GM18517 (cell line): ENCODE results near the gene CHRM2.
"Not testable (repeated sequence)": the region's sequence is repeated elsewhere in the genome, so short reads cannot be mapped to it uniquely, and the experiment has no call there.

Experiments
- ATAC-seq: cut with Tn5 transposase; IDR thresholded peaks from one replicate; pipeline ENCODE4 v1.9.1; 2021; ENCODE audit warnings: mild to moderate bottlenecking, moderate library complexity; ENCODE audit not compliant: unreplicated experiment

The CHRM2 gene

GRCh38 chr7:136868496-136869000 is at the start of gene CHRM2:
TSS of gene CHRM2 (plus strand) at chr7:136868652. CDS start at chr7:137014866, 146,214 bp downstream.
- no peak for ATAC-seq

DNA sequence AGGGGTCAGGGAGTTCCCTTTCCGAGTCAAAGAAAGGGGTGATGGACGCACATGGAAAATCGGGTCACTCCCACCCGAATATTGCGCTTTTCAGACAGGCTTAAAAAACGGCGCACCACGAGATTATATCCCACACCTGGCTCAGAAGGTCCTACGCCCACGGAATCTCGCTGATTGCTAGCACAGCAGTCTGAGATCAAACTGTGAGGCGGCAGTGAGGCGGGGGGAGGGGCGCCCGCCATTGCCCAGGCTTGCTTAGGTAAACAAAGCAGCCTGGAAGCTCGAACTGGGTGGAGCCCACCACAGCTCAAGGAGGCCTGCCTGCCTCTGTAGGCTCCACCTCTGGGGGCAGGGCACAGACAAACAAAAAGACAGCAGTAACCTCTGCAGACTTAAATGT is 37.1 kb upstream of the CHRM2 start:
- ATAC-seq = not testable (repeated sequence)

DNA sequence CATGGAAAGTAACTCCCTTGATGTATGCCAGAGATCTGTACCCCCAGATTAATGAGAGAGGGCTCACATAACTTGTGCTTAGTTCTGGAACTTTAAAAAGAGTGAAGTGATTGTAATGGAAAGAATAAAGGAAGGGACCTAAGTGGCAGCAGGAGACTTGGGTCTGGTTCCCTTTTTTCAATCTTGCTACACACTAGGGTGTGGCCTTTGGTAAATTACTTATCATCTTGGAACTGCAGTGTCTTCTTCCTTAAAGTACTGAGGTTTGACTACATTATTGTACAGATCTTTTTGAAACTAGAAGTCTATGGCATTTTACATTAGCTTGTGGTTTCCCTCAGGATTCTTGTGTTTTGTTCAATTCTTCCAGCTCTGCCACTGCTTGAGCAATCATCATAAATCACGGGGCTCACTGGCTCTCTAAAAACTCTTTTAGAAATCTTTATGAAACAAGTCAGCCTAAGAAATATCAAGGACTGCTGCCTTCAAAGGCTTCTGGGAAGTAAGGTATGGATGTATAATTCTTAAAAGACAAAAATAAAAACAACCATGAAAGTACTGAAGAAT is 22.5 kb upstream of the CHRM2 start:
- ATAC-seq = no peak

DNA sequence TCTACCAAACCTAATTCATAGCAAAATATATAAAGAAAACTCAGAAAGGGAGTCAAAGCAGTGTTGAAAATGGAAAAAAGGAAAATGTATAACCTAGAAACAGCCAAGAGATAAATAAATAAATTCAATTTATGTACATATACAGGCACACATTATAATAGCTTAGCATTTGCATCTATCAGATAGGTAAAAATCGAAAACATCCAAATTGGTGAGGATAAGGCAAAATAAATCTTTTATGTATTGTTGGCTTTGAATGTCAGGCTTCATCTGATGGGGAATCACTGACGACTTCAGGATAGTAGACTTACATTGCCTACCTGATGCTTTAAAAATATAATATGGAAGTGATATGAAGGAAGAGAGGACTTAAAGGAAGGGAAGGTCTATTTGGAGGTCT is 20.6 kb upstream of the CHRM2 start:
- no peak for ATAC-seq

DNA sequence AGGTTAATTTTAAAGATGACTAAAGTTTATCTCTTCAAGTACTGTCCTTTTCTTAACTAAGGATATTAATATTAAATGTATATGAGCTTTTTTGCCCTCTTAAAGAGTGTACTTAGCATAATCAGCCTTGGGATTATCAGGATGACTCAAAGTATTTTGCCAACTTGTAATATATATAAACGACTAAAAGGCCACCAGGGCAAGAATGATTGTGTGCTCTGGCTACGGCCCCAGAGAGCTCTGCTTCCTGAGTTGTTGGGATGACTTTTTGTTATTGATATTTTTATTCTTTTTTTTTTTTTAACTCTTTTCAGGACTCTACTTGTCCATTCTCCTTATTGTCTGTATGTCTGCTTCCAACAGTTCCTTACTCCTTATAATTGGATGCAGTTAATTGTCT is 14.8 kb upstream of the CHRM2 start:
- ATAC-seq = no peak

DNA sequence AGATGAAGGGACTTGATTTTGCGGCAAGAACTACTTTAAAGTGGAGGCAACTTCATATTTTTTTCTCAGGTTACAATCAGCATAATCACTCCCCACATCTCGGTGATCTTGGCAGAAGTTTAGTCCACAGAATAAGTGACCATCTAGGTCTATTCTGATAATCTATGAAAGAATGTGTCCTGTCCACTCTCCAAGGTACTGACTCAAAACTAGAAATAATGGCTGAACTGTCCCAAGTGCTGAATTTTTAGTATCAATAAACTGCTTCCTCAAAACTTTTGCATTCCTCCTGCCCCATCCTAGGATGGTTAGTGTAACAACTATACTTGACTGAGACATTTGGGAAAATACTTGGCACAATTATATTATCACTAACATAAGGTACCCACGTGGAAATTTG is 10.9 kb upstream of the CHRM2 start:
- ATAC-seq = no peak

DNA sequence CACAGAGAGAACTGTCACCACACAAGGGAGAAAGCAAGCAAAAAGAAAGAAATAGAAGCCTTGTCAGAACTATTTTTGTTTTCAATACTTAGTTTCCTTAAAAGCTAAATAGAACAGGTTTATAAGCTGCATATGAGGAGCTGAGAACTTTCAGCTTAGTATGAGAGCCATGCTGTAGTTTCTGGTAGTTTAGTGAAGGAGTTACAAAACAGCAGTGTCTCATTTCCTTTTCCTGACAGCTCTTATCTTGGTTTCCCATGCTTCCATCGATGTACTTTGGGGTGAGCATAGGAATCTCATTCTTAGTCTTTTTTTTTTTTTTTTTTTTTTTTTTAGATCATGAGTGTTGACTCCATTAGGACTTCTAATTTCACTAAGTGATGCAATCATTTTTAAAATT is 8.6 kb upstream of the CHRM2 start:
- ATAC-seq = no peak

DNA sequence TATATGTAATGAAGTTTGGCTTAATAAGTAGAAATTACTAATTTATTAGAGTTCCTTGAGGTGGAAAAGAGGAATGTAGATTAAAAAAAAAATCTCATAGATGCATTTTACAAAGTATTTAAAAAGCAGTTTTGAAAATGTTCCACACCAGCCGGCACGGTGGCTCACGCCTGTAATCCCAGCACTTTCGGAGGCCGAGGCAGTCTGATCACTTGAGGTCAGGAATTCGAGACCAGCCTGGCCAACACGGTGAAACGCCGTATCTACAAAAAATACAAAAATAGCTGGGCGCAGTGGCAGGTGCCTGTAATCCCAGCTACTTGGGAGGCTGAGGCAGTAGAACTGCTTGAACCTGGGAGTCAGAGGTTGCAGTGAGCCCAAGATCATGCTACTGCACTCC is 3.2 kb upstream of the CHRM2 start:
- ATAC-seq = no peak

GRCh38 chr7:136865777-136866176 is 2.7 kb upstream of the CHRM2 start:
- ATAC-seq = no peak

DNA sequence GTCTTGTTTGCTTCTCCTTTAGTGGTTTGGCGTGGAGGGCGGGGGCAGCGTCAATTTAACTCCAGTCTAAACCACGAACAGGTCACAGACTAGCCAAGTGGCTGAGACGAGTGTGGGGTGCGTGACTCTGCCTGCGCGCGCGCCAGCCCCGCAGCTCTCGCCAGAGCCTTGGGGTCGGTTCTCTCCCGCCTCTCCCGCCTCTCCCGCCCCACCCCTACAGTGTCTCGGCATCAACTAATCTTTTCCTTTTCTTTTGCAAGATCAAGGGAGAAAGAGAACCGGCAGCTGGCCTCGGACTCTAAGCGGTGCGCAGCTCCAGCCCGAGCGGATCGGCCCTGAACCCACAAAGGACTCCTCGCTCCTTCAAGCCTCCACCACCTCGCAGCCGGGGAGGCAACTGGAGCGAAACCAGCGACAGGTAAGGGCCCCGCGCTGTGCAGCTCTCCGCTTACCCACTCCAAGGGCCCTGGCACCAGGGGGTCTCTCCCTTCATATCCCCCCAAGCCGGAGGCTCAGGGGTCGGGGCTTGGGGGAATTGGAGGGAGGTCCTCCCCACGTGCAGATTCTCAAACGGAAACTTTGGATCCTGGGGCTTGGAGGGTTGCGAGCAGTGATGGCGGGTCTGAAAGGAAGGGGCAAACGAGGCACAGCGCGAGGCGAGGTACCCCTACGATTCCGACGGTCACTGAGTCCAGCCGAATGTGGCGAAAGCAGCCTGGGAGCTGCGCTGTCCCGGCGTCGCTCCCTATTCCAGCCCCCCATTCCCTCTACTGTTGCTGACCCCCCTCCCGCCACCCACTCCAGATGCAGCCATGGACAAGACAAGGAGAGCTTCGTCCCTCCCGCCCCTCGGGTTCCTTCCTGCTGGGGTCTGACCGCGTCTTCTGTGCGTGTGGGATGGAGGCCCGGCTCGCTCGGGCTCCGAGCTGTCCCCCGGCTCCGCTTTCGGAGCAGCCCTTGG is 829 bp downstream of the CHRM2 start:
- ATAC-seq = no peak

DNA sequence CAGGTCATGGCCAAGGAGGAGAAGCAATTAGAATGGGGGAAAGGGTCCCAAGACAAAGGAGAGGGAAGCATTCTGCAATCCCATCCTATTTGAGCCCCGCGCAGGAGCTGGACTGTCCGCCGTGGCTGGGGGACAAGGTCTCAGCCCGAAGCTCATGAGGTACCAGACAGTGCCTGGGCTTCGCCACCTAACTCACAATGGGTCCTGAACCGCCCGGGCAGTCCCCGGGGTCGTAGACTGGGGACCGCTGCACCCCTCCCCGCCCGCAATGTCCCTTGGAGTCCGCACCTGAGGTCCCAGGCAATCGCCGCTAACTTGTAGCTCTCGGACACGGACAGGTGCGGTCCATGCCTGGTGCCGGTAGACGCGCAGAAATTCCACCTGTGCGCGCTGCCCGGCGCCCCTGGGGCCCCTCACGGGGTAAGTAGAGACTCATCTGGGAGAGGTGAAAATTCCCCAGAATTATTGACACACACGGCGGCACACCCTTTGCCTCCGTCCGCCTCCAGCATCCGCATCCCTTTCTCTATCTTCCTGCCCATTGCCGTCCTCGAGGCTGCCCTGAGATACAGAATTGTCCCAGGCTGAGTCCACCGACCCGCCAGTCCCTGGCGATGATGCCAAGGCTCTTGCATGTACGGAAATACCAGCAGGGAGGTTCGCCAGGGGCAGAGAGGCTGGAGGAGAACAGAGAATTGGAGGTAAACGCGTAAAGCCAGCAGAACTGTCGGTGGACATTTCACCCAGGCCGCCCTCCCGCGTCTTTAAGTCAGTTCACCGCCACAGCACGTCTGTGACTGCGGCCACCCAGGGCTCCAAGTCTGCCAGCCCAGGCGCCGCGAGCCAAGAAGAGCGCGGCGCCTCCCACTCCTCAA is 1.8 kb downstream of the CHRM2 start:
- ATAC-seq = no peak

- ATAC-seq = no peak
Observed at GRCh38 chr7:136870866-136871487, 2.5 kb downstream of the CHRM2 start.

DNA sequence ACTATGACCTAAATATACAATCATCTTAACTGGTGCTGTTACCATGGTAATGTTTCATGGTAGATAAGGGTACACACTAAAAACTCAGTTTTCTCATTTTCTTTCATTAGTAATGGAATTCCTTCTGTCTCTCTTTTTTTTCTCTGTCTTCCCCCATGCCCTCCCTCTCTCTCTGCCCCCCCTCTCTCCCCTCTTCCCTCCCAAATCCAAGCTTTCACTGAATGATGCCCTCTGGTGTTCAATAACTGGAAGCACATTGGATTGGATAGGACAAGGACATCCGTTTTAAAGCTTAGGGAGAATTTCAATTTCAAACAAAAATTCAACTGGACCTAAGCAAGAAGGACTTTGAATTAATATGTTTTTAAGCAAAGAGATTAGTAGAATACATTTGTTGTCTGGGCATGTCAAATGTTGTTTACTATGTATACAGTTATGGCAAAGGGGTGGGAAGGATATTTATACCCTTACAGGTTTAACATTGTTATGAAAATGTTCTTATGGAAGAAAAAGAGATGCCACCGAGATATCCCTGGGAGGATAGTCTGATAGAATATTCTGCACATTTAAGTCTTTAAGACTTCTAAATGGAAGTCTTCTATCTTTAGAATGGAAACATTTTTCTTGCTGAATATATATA is 6.1 kb downstream of the CHRM2 start:
- no peak for ATAC-seq

GRCh38 chr7:136877509-136877908 is 9.1 kb downstream of the CHRM2 start:
- ATAC-seq = no peak

- ATAC-seq = no peak
Observed at GRCh38 chr7:136877990-136878389, 9.5 kb downstream of the CHRM2 start.

GRCh38 chr7:136878878-136879277 is 10.4 kb downstream of the CHRM2 start:
- ATAC-seq = no peak

- no peak for ATAC-seq
Observed at GRCh38 chr7:136883046-136883445, 14.6 kb downstream of the CHRM2 start.

DNA sequence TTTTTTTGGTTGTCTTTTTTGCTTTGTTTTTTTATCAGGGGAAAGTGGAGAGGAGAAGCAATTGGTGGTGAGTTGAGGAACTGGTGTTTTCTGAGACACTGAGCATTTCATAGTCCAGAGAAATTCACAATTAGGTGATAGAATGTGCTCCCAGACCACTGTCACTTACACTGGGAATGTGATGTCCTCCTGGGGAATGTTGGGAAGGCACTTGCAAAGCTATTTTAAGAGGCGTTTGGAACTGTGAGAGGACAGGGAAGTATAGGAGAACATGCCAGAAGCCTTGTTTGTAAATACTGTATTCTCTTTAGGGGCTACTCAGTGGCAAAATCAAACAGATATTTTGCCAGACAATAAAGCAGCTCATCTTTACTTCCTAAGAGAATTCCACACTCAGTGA is 16.0 kb downstream of the CHRM2 start:
- no peak for ATAC-seq

DNA sequence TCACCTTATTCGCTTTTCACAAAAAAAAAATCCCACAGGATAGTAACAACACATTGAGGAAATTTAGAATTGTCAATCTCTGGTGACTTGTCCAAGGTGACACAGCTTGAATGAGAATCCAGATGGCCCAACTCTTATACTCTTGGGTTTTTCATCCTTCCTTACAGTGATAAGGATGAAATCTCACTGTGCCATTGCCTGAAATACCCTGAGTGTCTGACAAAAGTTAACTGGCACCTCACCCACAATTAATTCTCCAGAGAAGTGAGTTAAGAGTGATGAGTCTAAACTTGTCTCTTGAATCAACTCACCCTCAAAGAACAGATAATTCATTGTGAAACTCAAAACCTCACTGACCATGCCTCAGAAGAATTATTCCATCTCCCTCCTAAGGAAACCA is 18.9 kb downstream of the CHRM2 start:
- no peak for ATAC-seq

DNA sequence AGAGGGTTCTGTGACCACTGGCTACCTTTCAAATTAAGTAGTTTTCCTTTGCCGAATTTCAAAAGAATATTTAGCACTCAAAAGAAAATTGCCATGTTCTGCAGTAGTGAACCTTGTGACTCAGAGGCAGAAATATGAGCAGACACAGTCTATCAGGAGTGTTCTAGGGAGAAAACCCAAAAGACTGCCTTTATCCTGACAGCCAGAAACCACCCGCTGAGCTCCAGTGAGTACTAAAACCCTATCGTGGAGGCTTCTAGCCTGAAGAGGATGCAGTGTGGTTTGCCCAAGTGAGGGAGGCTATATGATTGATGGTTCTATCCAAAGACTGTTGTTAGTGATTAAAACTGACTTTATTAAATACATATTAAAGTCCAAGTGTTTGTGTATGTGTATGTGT is 21.9 kb downstream of the CHRM2 start:
- no peak for ATAC-seq
